Activated T-cell treated with anti-CD3 and anti-CD28 coated beads, Interleukin-2, amount 50 U/mL, for 4 hours (primary cell): Measurements from ENCODE around the gene ADAMTS5. TPM values are rescaled to one million over a fixed set of nuclear protein-coding genes. Genes with fewer than 3 reads are reported as not detected.

Source experiments
- ATAC-seq, 2 donors: fragments of 200-7000 bp; cut with Tn5 transposase; one replicate each; pipeline ENCODE4 v1.10.0; 2021
- DNase-seq: peaks from one replicate; pipeline ENCODE4 v3.0.0-alpha.2; 2020
- H3K27me3 Mint-ChIP-seq: one replicate; pipeline ENCODE4 v1.8.0; 2021; ENCODE audit warnings: low read depth, mixed read lengths
- H3K36me3 Mint-ChIP-seq: one replicate; pipeline ENCODE4 v1.8.0; 2022; ENCODE audit warnings: mixed read lengths; ENCODE audit not compliant: insufficient read depth
- H3K4me1 Mint-ChIP-seq: one replicate; pipeline ENCODE4 v1.8.0; 2021; ENCODE audit warnings: low read depth, mixed read lengths
- H3K4me3 Mint-ChIP-seq: one replicate; pipeline ENCODE4 v1.8.0; 2021; ENCODE audit warnings: mild to moderate bottlenecking, moderate library complexity, mixed read lengths
- H3K9me3 Mint-ChIP-seq: one replicate; pipeline ENCODE4 v1.8.0; 2021; ENCODE audit warnings: mixed read lengths
- total RNA-seq, 3 donors: library from RNA; stranded (reverse); gene quantifications; one replicate each; pipeline ENCODE4 v1.2.1, GENCODE V29; 2021

ADAMTS5 gene
- total RNA-seq, 3 donors from 2014 or later, result not detected

- no peak for ATAC-seq
These were observed 30.9 kb downstream of the ADAMTS5 start for GRCh38 chr21:26935977-26936376.

GRCh38 chr21:26934383-26934782 is 32.5 kb downstream of the ADAMTS5 start:
- Mint-ChIP-seq H3K4me3 (no peak overlapping the region), H3K4me1 (no peaks in the 10 kb centered on the region), H3K27me3 (no peaks in the 10 kb centered on the region), H3K9me3 (peaks cover 5% of the 10 kb centered on the region), H3K36me3 (no peaks in the 10 kb centered on the region)
- no peak for ATAC-seq
- no peak for DNase-seq

More at GRCh38 chr21:26935977-26936376, 30.9 kb downstream of the ADAMTS5 start:
- no peaks in the 10 kb centered on the region for H3K27me3 Mint-ChIP-seq
- no peaks in the 10 kb centered on the region for H3K4me1 Mint-ChIP-seq
- peaks cover 5% of the 10 kb centered on the region for H3K9me3 Mint-ChIP-seq
- no peak for DNase-seq
- no peaks in the 10 kb centered on the region for H3K36me3 Mint-ChIP-seq
- no peak overlapping the region for H3K4me3 Mint-ChIP-seq

- Mint-ChIP-seq H3K36me3 (no peaks in the 10 kb centered on the region), H3K9me3 (no peaks in the 10 kb centered on the region), H3K27me3 (no peaks in the 10 kb centered on the region), H3K4me1 (no peaks in the 10 kb centered on the region), H3K4me3 (no peak overlapping the region)
- DNase-seq (no peak), ATAC-seq (no peak)
These were observed 33.4 kb downstream of the ADAMTS5 start for GRCh38 chr21:26933448-26933847.

GRCh38 chr21:26925636-26926035 is 41.3 kb downstream of the ADAMTS5 start:
- H3K4me3 Mint-ChIP-seq, result no peak overlapping the region
- ATAC-seq, result no peak
- no peak for DNase-seq

GRCh38 chr21:26925122-26925521 is 41.8 kb downstream of the ADAMTS5 start:
- DNase-seq (no peak), ATAC-seq (no peak)
- H3K36me3 Mint-ChIP-seq, result no peaks in the 10 kb centered on the region
- H3K4me3 Mint-ChIP-seq, result no peak overlapping the region
- H3K4me1 Mint-ChIP-seq, result no peaks in the 10 kb centered on the region
- H3K9me3 Mint-ChIP-seq, result no peaks in the 10 kb centered on the region
- H3K27me3 Mint-ChIP-seq, result no peaks in the 10 kb centered on the region

More at GRCh38 chr21:26925636-26926035, 41.3 kb downstream of the ADAMTS5 start:
- no peaks in the 10 kb centered on the region for H3K9me3 Mint-ChIP-seq
- H3K36me3 Mint-ChIP-seq, result no peaks in the 10 kb centered on the region
- H3K4me1 Mint-ChIP-seq, result no peaks in the 10 kb centered on the region
- no peaks in the 10 kb centered on the region for H3K27me3 Mint-ChIP-seq

DNA sequence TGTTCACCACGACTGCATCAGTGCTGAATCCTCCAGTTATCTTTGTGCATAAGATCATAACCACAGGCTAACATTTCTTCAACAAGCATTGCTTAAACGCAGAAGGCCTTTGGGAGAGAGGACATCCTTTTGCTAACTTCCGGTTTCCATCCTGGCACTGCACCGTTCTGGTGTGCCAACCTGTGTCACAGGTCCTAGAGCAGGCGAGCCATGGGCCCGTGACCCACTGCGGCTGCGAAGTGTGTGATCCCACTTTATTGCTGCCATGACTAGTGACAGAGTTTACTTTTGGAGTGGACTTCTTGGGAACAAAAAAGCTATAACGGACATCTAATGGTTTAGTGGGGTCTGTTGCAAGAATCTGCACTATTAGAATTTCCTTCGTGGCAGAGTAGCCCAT is 42.9 kb downstream of the ADAMTS5 start:
- Mint-ChIP-seq H3K4me1 (no peaks in the 10 kb centered on the region), H3K9me3 (no peaks in the 10 kb centered on the region), H3K4me3 (no peak overlapping the region), H3K36me3 (no peaks in the 10 kb centered on the region), H3K27me3 (no peaks in the 10 kb centered on the region)
- no peak for DNase-seq
- no peak for ATAC-seq

- Mint-ChIP-seq H3K36me3 (no peaks in the 10 kb centered on the region), H3K9me3 (no peaks in the 10 kb centered on the region), H3K4me1 (no peaks in the 10 kb centered on the region), H3K27me3 (no peaks in the 10 kb centered on the region), H3K4me3 (no peak overlapping the region)
- no peak for DNase-seq
- ATAC-seq, result no peak
These were observed 46.8 kb downstream of the ADAMTS5 start for GRCh38 chr21:26920055-26920454.

GRCh38 chr21:26918323-26919079 is 48.4 kb downstream of the ADAMTS5 start:
- ATAC-seq, result no peak
- H3K9me3 Mint-ChIP-seq, result peaks cover 6% of the 10 kb centered on the region

DNA sequence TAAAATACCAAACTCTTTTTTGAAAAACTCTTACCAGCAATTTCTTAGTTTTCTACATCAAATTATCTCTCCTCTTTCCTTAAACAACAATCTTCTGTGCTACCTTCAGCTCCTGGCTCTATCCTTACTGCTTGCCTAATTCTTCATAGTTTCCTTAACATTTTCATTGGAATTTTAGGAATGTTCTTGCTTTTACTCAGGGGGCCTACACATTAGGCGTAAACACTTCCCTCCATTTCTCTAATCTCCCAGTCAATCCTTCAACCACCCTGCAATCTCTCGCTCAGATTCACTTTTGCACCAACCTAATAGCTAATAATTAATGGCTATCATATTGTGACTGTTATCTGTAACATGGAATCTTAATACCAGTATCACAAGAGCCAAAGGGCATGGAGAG is 50.1 kb downstream of the ADAMTS5 start:
- H3K4me3 Mint-ChIP-seq, result no peak overlapping the region
- no peaks in the 10 kb centered on the region for H3K27me3 Mint-ChIP-seq
- H3K36me3 Mint-ChIP-seq, result no peaks in the 10 kb centered on the region
- H3K4me1 Mint-ChIP-seq, result no peaks in the 10 kb centered on the region
- ATAC-seq, result no peak
- H3K9me3 Mint-ChIP-seq, result peaks cover 6% of the 10 kb centered on the region
- no peak for DNase-seq

More at GRCh38 chr21:26918323-26919079, 48.4 kb downstream of the ADAMTS5 start:
- H3K27me3 Mint-ChIP-seq, result no peaks in the 10 kb centered on the region
- DNase-seq, result no peak
- no peaks in the 10 kb centered on the region for H3K36me3 Mint-ChIP-seq
- H3K4me1 Mint-ChIP-seq, result no peaks in the 10 kb centered on the region
- no peak overlapping the region for H3K4me3 Mint-ChIP-seq

DNA sequence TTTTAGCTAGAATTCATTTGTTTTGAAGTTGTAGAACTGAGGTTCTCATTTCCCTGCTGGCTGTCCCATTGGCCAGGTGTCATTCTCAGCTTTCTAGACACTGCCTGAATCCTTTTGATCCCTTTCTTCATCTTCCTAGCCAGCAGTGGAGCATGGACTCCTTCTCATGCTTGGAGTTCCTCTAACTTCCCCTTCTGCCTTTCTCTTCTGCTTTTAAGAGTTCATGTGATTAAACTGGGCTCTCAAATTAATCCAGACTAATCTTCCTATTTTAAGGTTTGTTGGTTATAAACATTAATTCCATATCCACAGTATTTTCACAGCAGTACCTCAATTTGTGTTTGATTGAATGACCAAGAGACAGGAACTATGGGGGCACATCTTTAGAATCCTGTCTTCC is 52.3 kb downstream of the ADAMTS5 start:
- no peak for ATAC-seq
- H3K36me3 Mint-ChIP-seq, result no peaks in the 10 kb centered on the region
- H3K9me3 Mint-ChIP-seq, result peaks cover 6% of the 10 kb centered on the region
- DNase-seq, result no peak
- no peaks in the 10 kb centered on the region for H3K27me3 Mint-ChIP-seq
- no peaks in the 10 kb centered on the region for H3K4me1 Mint-ChIP-seq
- H3K4me3 Mint-ChIP-seq, result no peak overlapping the region

GRCh38 chr21:26912466-26912865 is 54.4 kb downstream of the ADAMTS5 start:
- no peak for DNase-seq
- Mint-ChIP-seq H3K27me3 (no peaks in the 10 kb centered on the region), H3K4me3 (no peak overlapping the region), H3K36me3 (no peaks in the 10 kb centered on the region), H3K9me3 (peaks cover 6% of the 10 kb centered on the region), H3K4me1 (no peaks in the 10 kb centered on the region)
- ATAC-seq, result no peak

DNA sequence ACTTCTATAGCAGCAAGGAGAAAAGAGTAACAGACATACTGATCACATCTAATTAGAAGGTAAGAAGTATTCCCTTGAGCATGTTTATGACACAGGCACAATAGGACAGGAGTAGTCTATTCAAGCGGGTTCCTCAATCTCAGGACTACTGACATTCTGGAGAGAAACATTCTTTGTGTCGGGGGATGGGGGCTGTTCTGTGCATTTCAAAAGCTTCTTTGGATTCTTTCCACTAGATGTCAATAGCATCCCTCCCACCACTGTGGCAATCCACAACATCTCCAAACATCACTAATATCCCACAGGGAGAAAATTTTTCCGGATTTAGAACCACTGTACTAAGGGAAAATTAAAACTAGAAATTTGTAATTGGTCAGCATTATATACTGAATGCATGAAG is 56.9 kb downstream of the ADAMTS5 start:
- Mint-ChIP-seq H3K36me3 (no peaks in the 10 kb centered on the region), H3K9me3 (peaks cover 6% of the 10 kb centered on the region), H3K27me3 (no peaks in the 10 kb centered on the region), H3K4me1 (no peaks in the 10 kb centered on the region), H3K4me3 (no peak overlapping the region)
- ATAC-seq (no peak), DNase-seq (no peak)

- no peaks in the 10 kb centered on the region for H3K4me1 Mint-ChIP-seq
- H3K27me3 Mint-ChIP-seq, result peaks cover 4% of the 10 kb centered on the region
These were observed 65.9 kb downstream of the ADAMTS5 start for GRCh38 chr21:26900980-26901379.

GRCh38 chr21:26892151-26892550 is 74.7 kb downstream of the ADAMTS5 start:
- no peaks in the 10 kb centered on the region for H3K36me3 Mint-ChIP-seq
- H3K4me1 Mint-ChIP-seq, result no peaks in the 10 kb centered on the region
- no peaks in the 10 kb centered on the region for H3K27me3 Mint-ChIP-seq
- no peak for ATAC-seq
- no peaks in the 10 kb centered on the region for H3K9me3 Mint-ChIP-seq
- DNase-seq, result no peak
- H3K4me3 Mint-ChIP-seq, result no peak overlapping the region

More at GRCh38 chr21:26900980-26901379, 65.9 kb downstream of the ADAMTS5 start:
- DNase-seq (no peak), ATAC-seq (no peak)
- no peaks in the 10 kb centered on the region for H3K9me3 Mint-ChIP-seq
- no peak overlapping the region for H3K4me3 Mint-ChIP-seq
- H3K36me3 Mint-ChIP-seq, result no peaks in the 10 kb centered on the region

GRCh38 chr21:26888931-26889330 is 78.0 kb downstream of the ADAMTS5 start:
- DNase-seq, result no peak
- Mint-ChIP-seq H3K9me3 (no peaks in the 10 kb centered on the region), H3K4me1 (no peaks in the 10 kb centered on the region), H3K27me3 (peaks cover 2% of the 10 kb centered on the region), H3K36me3 (no peaks in the 10 kb centered on the region), H3K4me3 (no peak overlapping the region)
- ATAC-seq, result no peak
